ENCODE data around the gene C9.

DNA sequence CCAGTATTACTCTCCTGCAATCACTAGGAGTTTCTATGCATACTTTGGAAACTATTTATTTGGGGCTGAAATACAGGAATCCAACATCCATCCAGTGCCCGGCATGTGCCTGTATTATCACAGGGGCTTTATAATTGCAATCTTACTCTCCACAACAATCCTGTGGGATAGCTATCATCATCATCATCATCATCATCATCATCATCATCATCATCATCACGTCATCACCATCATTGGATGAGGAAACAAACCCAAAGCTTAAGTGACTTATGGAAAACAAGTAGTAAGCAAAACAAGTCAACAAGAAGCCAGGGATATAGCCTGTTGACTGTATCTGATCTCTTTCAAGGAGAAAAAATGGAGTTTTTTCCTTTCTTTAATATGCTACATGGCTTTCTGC lies 97.1 kb downstream of the C9 start:
- TF ChIP-seq POLR2AphosphoS5 (IDR thresholded peaks at IDR 0.05; ENCODE audit: low read depth, low read length) (no peak), POLR2A (IDR thresholded peaks at IDR 0.05; ENCODE audit: low read depth, low read length) (no peak), TAF1 (IDR thresholded peaks at IDR 0.05; ENCODE audit: borderline replicate concordance, low read depth, low read length) (no peak)
